HepG2 (cell line): ENCODE measurements around the gene ZNF616. TPM values are rescaled to one million over a fixed set of nuclear protein-coding genes. Genes with fewer than 3 reads are reported as not detected.

Source experiments
- AGO1 ChIP-seq: fragments of 200-400 bp; formaldehyde crosslinking; IDR thresholded peaks from 2 replicates; pipeline ENCODE4 v1.6.1; 2017; ENCODE audit warnings: mild to moderate bottlenecking, low read depth, low read length, moderate library complexity; ENCODE audit not compliant: poor library complexity, severe bottlenecking
- CC2D1A ChIP-seq: sonication (generic); formaldehyde crosslinking; IDR thresholded peaks from 2 replicates; pipeline ENCODE4 v1.8.1; 2023; ENCODE audit warnings: mild to moderate bottlenecking, missing genetic modification reagents
- HCFC1 ChIP-seq: fragments of 150-350 bp; IDR thresholded peaks from 2 replicates; pipeline ENCODE4 v1.6.1; 2014; ENCODE audit warnings: low read depth, low read length
- KLF11 ChIP-seq: IDR thresholded peaks from 2 replicates; pipeline ENCODE4 v1.6.1; 2016; ENCODE audit warnings: missing compliant biosample characterization
- KLF6 ChIP-seq: IDR thresholded peaks from 2 replicates; pipeline ENCODE4 v1.8.0; 2016; ENCODE audit warnings: missing biosample characterization, missing genetic modification reagents
- KMT2B ChIP-seq: IDR thresholded peaks from 2 replicates; pipeline ENCODE4 v1.6.1; 2016; ENCODE audit warnings: missing genetic modification reagents, missing compliant biosample characterization
- PHB2 ChIP-seq: fragments of 450-650 bp; IDR thresholded peaks from 2 replicates; pipeline ENCODE4 v1.6.1; 2018; ENCODE audit not compliant: partially characterized antibody
- PHF21A ChIP-seq: sonication (generic); formaldehyde crosslinking; IDR thresholded peaks from 2 replicates; pipeline ENCODE4 v1.5.0; 2020; ENCODE audit warnings: mild to moderate bottlenecking, missing genetic modification reagents
- PHF5A ChIP-seq: IDR thresholded peaks from one replicate; pipeline ENCODE4 v1.6.1; 2018; ENCODE audit warnings: low read depth, missing genetic modification reagents; ENCODE audit not compliant: unreplicated experiment
- RCOR2 ChIP-seq: IDR thresholded peaks from 2 replicates; pipeline ENCODE4 v1.6.1; 2016; ENCODE audit warnings: missing biosample characterization, missing genetic modification reagents
- SMYD3 ChIP-seq: sonication (generic); formaldehyde crosslinking; IDR thresholded peaks from 2 replicates; pipeline ENCODE4 v1.8.1; 2023; ENCODE audit warnings: mild to moderate bottlenecking, missing genetic modification reagents
- SP1 ChIP-seq, 2 experiments: fragments of 450-650 bp in 1 of 2; sonication (generic) in 1 of 2; formaldehyde crosslinking in 1 of 2; IDR thresholded peaks; 2 replicates each; pipeline versions ENCODE4 v1.4.0 to v1.6.1; 2016 to 2020; ENCODE audit warnings: missing genetic modification reagents in 1 of 2
- ZNF260 ChIP-seq: sonication (generic); formaldehyde crosslinking; IDR thresholded peaks from 2 replicates; pipeline ENCODE4 v1.4.0; 2020; ENCODE audit warnings: missing genetic modification reagents, low read depth, mild to moderate bottlenecking, borderline replicate concordance
- ZNF3 ChIP-seq: IDR thresholded peaks from 2 replicates; pipeline ENCODE4 v1.7.0; 2017; ENCODE audit warnings: inconsistent platforms
- ZNF326 ChIP-seq: sonication (generic); formaldehyde crosslinking; IDR thresholded peaks from 2 replicates; pipeline ENCODE4 v1.4.0; 2020; ENCODE audit warnings: missing genetic modification reagents, borderline replicate concordance
- ZNF788 ChIP-seq: sonication (generic); formaldehyde crosslinking; IDR thresholded peaks from 2 replicates; pipeline ENCODE4 v1.5.0; 2020; ENCODE audit warnings: mild to moderate bottlenecking, missing genetic modification reagents, borderline replicate concordance
- polyA plus RNA-seq, 8 experiments: library from polyadenylated mRNA; depleted of rRNA in 3 of 8; stranded (reverse) in 7 of 8; unstranded in 1 of 8; fragments of >200 nt; fragmentation: Illumina TruSeq in 4 of 8; extraction: Trizol in 4 of 8; gene quantifications; 2 replicates each; pipeline versions ENCODE4 v1.2.1 to v1.2.3, GENCODE V29; 2011 to 2016; ENCODE audit warnings: low read depth in 4 of 8, missing spikeins in 1 of 8, mixed read lengths in 1 of 8; ENCODE audit not compliant: insufficient read depth in 1 of 8
- total RNA-seq, 5 experiments: library from RNA; depleted of rRNA; stranded (reverse); fragments of >200 nt; fragmentation: Illumina TruSeq; extraction: Trizol; gene quantifications; 2 replicates each; pipeline ENCODE4 v1.2.3, GENCODE V29; 2016; ENCODE audit warnings: low read depth in 1 of 5
- TF ChIP-seq, protein P1 (sequence below): sonication (generic); formaldehyde crosslinking; IDR thresholded peaks from 2 replicates; pipeline ENCODE4 v1.5.0; 2020; ENCODE audit warnings: mild to moderate bottlenecking, missing genetic modification reagents, borderline replicate concordance
- TF ChIP-seq, protein P2 (sequence below): sonication (generic); formaldehyde crosslinking; IDR thresholded peaks from 2 replicates; pipeline ENCODE4 v1.8.1; 2023; ENCODE audit warnings: mild to moderate bottlenecking, missing genetic modification reagents
- TF ChIP-seq, protein P3 (sequence below): sonication (generic); formaldehyde crosslinking; IDR thresholded peaks from 2 replicates; pipeline ENCODE4 v1.9.0; 2022; ENCODE audit warnings: missing genetic modification reagents, mild to moderate bottlenecking, borderline replicate concordance
- TF ChIP-seq, protein P4 (sequence below): sonication (generic); formaldehyde crosslinking; IDR thresholded peaks from 2 replicates; pipeline ENCODE4 v1.9.0; 2021; ENCODE audit warnings: missing genetic modification reagents, mild to moderate bottlenecking, borderline replicate concordance

The ZNF616 gene
- total and polyA plus RNA-seq, 2 of the 13 experiments (the other 11 are each of a cell fraction or from before 2014, with no cell fraction given), result 2.2 to 10.4 TPM

DNA sequence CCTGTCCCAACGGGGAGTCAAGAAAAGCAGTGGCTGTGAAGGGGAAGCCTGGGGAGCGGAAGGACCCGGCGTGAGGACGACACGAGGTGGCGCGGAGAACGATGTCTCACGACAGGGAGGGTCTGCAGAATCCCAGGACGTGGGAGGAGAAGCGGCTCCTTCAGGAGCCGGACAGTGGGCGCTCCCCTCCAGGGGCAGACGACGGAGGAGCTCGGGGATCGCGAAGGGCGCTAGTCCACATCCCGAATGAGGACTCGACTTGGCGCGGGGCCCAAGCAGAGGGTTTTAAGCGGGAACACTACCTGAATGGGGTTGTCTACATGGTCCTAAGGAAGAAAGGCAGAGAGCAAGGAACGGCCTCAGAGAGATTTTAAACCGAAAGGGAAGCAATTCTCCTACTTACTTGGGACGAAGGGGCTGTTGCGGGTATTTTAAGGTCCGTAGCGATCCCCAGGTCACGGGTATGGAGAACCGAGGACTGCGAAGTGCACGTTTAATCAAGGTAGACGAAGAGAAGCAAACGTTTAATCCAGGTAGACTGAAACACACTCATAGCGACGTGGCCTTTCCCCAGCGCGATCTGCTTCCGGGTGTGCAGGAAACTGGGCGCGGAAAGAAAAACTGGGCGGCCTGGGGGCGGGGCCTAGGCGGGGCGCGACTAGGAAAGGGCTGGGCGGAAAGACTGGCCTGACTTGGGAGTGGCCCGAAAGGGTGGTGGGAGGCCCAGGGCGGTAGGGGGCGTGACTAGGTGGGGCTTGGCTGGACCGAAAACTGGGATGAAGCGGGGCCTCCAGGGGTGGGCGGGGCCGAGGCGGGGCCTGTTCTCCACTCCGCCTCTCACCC lies 44.3 kb downstream of the ZNF616 start, which contains the start of gene ZNF841 (continued):
- TF ChIP-seq, protein P1, sequence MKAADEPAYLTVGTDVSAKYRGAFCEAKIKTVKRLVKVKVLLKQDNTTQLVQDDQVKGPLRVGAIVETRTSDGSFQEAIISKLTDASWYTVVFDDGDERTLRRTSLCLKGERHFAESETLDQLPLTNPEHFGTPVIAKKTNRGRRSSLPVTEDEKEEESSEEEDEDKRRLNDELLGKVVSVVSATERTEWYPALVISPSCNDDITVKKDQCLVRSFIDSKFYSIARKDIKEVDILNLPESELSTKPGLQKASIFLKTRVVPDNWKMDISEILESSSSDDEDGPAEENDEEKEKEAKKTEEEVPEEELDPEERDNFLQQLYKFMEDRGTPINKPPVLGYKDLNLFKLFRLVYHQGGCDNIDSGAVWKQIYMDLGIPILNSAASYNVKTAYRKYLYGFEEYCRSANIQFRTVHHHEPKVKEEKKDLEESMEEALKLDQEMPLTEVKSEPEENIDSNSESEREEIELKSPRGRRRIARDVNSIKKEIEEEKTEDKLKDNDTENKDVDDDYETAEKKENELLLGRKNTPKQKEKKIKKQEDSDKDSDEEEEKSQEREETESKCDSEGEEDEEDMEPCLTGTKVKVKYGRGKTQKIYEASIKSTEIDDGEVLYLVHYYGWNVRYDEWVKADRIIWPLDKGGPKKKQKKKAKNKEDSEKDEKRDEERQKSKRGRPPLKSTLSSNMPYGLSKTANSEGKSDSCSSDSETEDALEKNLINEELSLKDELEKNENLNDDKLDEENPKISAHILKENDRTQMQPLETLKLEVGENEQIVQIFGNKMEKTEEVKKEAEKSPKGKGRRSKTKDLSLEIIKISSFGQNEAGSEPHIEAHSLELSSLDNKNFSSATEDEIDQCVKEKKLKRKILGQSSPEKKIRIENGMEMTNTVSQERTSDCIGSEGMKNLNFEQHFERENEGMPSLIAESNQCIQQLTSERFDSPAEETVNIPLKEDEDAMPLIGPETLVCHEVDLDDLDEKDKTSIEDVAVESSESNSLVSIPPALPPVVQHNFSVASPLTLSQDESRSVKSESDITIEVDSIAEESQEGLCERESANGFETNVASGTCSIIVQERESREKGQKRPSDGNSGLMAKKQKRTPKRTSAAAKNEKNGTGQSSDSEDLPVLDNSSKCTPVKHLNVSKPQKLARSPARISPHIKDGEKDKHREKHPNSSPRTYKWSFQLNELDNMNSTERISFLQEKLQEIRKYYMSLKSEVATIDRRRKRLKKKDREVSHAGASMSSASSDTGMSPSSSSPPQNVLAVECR (CRISPR knock-in tag), result peak; percentile 86; the same call in 1 of the 2 replicates
- TF ChIP-seq, protein P2, sequence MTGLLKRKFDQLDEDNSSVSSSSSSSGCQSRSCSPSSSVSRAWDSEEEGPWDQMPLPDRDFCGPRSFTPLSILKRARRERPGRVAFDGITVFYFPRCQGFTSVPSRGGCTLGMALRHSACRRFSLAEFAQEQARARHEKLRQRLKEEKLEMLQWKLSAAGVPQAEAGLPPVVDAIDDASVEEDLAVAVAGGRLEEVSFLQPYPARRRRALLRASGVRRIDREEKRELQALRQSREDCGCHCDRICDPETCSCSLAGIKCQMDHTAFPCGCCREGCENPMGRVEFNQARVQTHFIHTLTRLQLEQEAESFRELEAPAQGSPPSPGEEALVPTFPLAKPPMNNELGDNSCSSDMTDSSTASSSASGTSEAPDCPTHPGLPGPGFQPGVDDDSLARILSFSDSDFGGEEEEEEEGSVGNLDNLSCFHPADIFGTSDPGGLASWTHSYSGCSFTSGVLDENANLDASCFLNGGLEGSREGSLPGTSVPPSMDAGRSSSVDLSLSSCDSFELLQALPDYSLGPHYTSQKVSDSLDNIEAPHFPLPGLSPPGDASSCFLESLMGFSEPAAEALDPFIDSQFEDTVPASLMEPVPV (CRISPR knock-in tag), result no peak
- 0 out of 2 replicates have a peak, but pooled peaks have one; percentile 32 for TF ChIP-seq CC2D1A (CRISPR knock-in tag)
- TF ChIP-seq KLF6 (CRISPR knock-in tag), result peak; percentile 30; the same call in 1 of the 2 replicates
- no peak for TF ChIP-seq ZNF326 (CRISPR knock-in tag)
- 0 out of 2 replicates have a peak, but pooled peaks have one; percentile 30 for TF ChIP-seq PHF21A (CRISPR knock-in tag)
- no peak for TF ChIP-seq PHB2
- no peak for TF ChIP-seq RCOR2
- no peak for TF ChIP-seq ZNF260
- TF ChIP-seq, protein P3, sequence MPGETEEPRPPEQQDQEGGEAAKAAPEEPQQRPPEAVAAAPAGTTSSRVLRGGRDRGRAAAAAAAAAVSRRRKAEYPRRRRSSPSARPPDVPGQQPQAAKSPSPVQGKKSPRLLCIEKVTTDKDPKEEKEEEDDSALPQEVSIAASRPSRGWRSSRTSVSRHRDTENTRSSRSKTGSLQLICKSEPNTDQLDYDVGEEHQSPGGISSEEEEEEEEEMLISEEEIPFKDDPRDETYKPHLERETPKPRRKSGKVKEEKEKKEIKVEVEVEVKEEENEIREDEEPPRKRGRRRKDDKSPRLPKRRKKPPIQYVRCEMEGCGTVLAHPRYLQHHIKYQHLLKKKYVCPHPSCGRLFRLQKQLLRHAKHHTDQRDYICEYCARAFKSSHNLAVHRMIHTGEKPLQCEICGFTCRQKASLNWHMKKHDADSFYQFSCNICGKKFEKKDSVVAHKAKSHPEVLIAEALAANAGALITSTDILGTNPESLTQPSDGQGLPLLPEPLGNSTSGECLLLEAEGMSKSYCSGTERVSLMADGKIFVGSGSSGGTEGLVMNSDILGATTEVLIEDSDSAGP, result peak; percentile 55; the same call in 1 of the 2 replicates
- TF ChIP-seq ZNF788 (CRISPR knock-in tag), result no peak
- TF ChIP-seq SMYD3 (CRISPR knock-in tag), result 0 out of 2 replicates have a peak, but pooled peaks have one; percentile 39
- TF ChIP-seq AGO1, result peak; percentile 46
- 0 out of 2 replicates have a peak, but pooled peaks have one; percentile 12 for TF ChIP-seq SP1 (IDR thresholded peaks at IDR 0.05)
- TF ChIP-seq SP1 (CRISPR knock-in tag; IDR thresholded peaks at IDR 0.05), result peak; percentile 91
- no peak for TF ChIP-seq KLF11 (CRISPR knock-in tag)
- peak; percentile 47; the same call in 1 of the 2 replicates for TF ChIP-seq HCFC1
- TF ChIP-seq, protein P4, sequence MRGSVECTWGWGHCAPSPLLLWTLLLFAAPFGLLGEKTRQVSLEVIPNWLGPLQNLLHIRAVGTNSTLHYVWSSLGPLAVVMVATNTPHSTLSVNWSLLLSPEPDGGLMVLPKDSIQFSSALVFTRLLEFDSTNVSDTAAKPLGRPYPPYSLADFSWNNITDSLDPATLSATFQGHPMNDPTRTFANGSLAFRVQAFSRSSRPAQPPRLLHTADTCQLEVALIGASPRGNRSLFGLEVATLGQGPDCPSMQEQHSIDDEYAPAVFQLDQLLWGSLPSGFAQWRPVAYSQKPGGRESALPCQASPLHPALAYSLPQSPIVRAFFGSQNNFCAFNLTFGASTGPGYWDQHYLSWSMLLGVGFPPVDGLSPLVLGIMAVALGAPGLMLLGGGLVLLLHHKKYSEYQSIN (CRISPR knock-in tag), result no peak
- TF ChIP-seq KMT2B (CRISPR knock-in tag), result peak; percentile 57; the same call in 1 of the 2 replicates
- TF ChIP-seq ZNF3 (CRISPR knock-in tag), result no peak
- TF ChIP-seq PHF5A, result no peak
